Activated T-cell treated with anti-CD3 and anti-CD28 coated beads, Interleukin-2, amount 50 U/mL, for 4 hours (primary cell): ENCODE data around the gene APIP. TPM values are rescaled to one million over a fixed set of nuclear protein-coding genes. Genes with fewer than 3 reads are reported as not detected.
A peak's percentile ranks its signal among the peaks of the same experiment; 100 is the strongest.

Source experiments
- ATAC-seq, 2 donors: fragments of 200-7000 bp; cut with Tn5 transposase; one replicate each; pipeline ENCODE4 v1.10.0; 2021
- DNase-seq: peaks from one replicate; pipeline ENCODE4 v3.0.0-alpha.2; 2020
- H3K27me3 Mint-ChIP-seq: one replicate; pipeline ENCODE4 v1.8.0; 2021; ENCODE audit warnings: low read depth, mixed read lengths
- H3K36me3 Mint-ChIP-seq: one replicate; pipeline ENCODE4 v1.8.0; 2022; ENCODE audit warnings: mixed read lengths; ENCODE audit not compliant: insufficient read depth
- H3K4me1 Mint-ChIP-seq: one replicate; pipeline ENCODE4 v1.8.0; 2021; ENCODE audit warnings: low read depth, mixed read lengths
- H3K4me3 Mint-ChIP-seq: one replicate; pipeline ENCODE4 v1.8.0; 2021; ENCODE audit warnings: mild to moderate bottlenecking, moderate library complexity, mixed read lengths
- H3K9me3 Mint-ChIP-seq: one replicate; pipeline ENCODE4 v1.8.0; 2021; ENCODE audit warnings: mixed read lengths
- total RNA-seq, 3 donors: library from RNA; stranded (reverse); gene quantifications; one replicate each; pipeline ENCODE4 v1.2.1, GENCODE V29; 2021

APIP gene
- total RNA-seq, 3 donors from 2014 or later = 28.9 to 34.2 (median 32.4) TPM

- Mint-ChIP-seq H3K4me1 (no peaks in the 10 kb centered on the region), H3K36me3 (no peaks in the 10 kb centered on the region), H3K9me3 (no peaks in the 10 kb centered on the region), H3K4me3 (no peak overlapping the region), H3K27me3 (no peaks in the 10 kb centered on the region)
- ATAC-seq = no peak
- no peak for DNase-seq
These were observed 61.0 kb downstream of the APIP start for GRCh38 chr11:34855021-34855753.

GRCh38 chr11:34851916-34852315, 64.3 kb downstream of the APIP start:
- ATAC-seq (no peak), DNase-seq (no peak)
- Mint-ChIP-seq H3K36me3 (no peaks in the 10 kb centered on the region), H3K9me3 (no peaks in the 10 kb centered on the region), H3K4me3 (no peak overlapping the region), H3K4me1 (no peaks in the 10 kb centered on the region), H3K27me3 (no peaks in the 10 kb centered on the region)

GRCh38 chr11:34850334-34850733, 65.8 kb downstream of the APIP start:
- Mint-ChIP-seq H3K27me3 (no peaks in the 10 kb centered on the region), H3K9me3 (no peaks in the 10 kb centered on the region), H3K4me1 (no peaks in the 10 kb centered on the region), H3K36me3 (no peaks in the 10 kb centered on the region), H3K4me3 (no peak overlapping the region)
- ATAC-seq = no peak
- DNase-seq = no peak

- peaks cover 5% of the 10 kb centered on the region for H3K27me3 Mint-ChIP-seq
- no peak for ATAC-seq
- no peaks in the 10 kb centered on the region for H3K4me1 Mint-ChIP-seq
- H3K4me3 Mint-ChIP-seq = no peak overlapping the region
- H3K9me3 Mint-ChIP-seq = no peaks in the 10 kb centered on the region
- no peaks in the 10 kb centered on the region for H3K36me3 Mint-ChIP-seq
- DNase-seq = no peak
These were observed 69.7 kb downstream of the APIP start for GRCh38 chr11:34846467-34846866.

GRCh38 chr11:34844463-34845112, 71.6 kb downstream of the APIP start:
- no peaks in the 10 kb centered on the region for H3K4me1 Mint-ChIP-seq
- H3K36me3 Mint-ChIP-seq = no peaks in the 10 kb centered on the region
- peaks cover 5% of the 10 kb centered on the region for H3K27me3 Mint-ChIP-seq
- ATAC-seq (no peak), DNase-seq (no peak)
- no peak overlapping the region for H3K4me3 Mint-ChIP-seq
- H3K9me3 Mint-ChIP-seq = no peaks in the 10 kb centered on the region

GRCh38 chr11:34843271-34843670, 72.9 kb downstream of the APIP start:
- H3K4me1 Mint-ChIP-seq = no peaks in the 10 kb centered on the region
- H3K4me3 Mint-ChIP-seq = no peak overlapping the region
- DNase-seq = no peak
- peaks cover 8% of the 10 kb centered on the region for H3K27me3 Mint-ChIP-seq
- no peaks in the 10 kb centered on the region for H3K36me3 Mint-ChIP-seq
- ATAC-seq = no peak
- no peaks in the 10 kb centered on the region for H3K9me3 Mint-ChIP-seq

- Mint-ChIP-seq H3K4me1 (no peaks in the 10 kb centered on the region), H3K27me3 (peaks cover 13% of the 10 kb centered on the region), H3K9me3 (no peaks in the 10 kb centered on the region), H3K36me3 (no peaks in the 10 kb centered on the region), H3K4me3 (no peak overlapping the region)
- DNase-seq = no peak
- ATAC-seq = peak; percentile 65 to 66
These were observed 75.3 kb downstream of the APIP start for GRCh38 chr11:34840736-34841386.

GRCh38 chr11:34839969-34840368, 76.2 kb downstream of the APIP start:
- H3K36me3 Mint-ChIP-seq = no peaks in the 10 kb centered on the region
- H3K4me1 Mint-ChIP-seq = no peaks in the 10 kb centered on the region
- no peaks in the 10 kb centered on the region for H3K9me3 Mint-ChIP-seq
- peaks cover 13% of the 10 kb centered on the region for H3K27me3 Mint-ChIP-seq
- H3K4me3 Mint-ChIP-seq = no peak overlapping the region
- no peak for DNase-seq
- no peak for ATAC-seq

GRCh38 chr11:34836958-34837856, 79.0 kb downstream of the APIP start:
- ATAC-seq (no peak), DNase-seq (no peak)
- Mint-ChIP-seq H3K4me3 (no peak overlapping the region), H3K4me1 (no peaks in the 10 kb centered on the region), H3K27me3 (peaks cover 13% of the 10 kb centered on the region), H3K9me3 (no peaks in the 10 kb centered on the region), H3K36me3 (no peaks in the 10 kb centered on the region)

- ATAC-seq (no peak), DNase-seq (no peak)
- H3K4me1 Mint-ChIP-seq = no peaks in the 10 kb centered on the region
- H3K4me3 Mint-ChIP-seq = no peak overlapping the region
- H3K9me3 Mint-ChIP-seq = no peaks in the 10 kb centered on the region
- no peaks in the 10 kb centered on the region for H3K36me3 Mint-ChIP-seq
- peaks cover 8% of the 10 kb centered on the region for H3K27me3 Mint-ChIP-seq
These were observed 82.6 kb downstream of the APIP start for GRCh38 chr11:34833602-34834001.

Other genes starting within 250 kb of the APIP start
- 10 to 100 TPM; 25.4 to 27.6 (median 27.0) TPM for gene PDHX, start 239 bp upstream of the APIP start, total RNA-seq
- gene CD44, start 222.8 kb upstream of the APIP start, total RNA-seq = 100 to 1,000 TPM; 468 to 781 (median 646) TPM